ENCODE results near the gene CERS2. TPM values are rescaled to one million over a fixed set of nuclear protein-coding genes. Genes with fewer than 3 reads are reported as not detected.

The CERS2 gene
- total and polyA plus RNA-seq, 4 donors: 212 to 346 (median 278) TPM

GRCh38 chr1:150976879-150977694 lies 2.5 kb upstream of the CERS2 start:
- peak; percentile 79 for DNase-seq (ENCODE audit: low spot score)
- WGBS: 28% methylated on average over 11 of the region's 11 CpGs
- no peaks in the 10 kb centered on the region for H3K36me3 ChIP-seq (ENCODE audit: control insufficient read depth in 4 of 4, insufficient read depth in 3 of 4, low read depth in 1 of 4, low read length in 3 of 4)
- H3K4me3 ChIP-seq (ENCODE audit: low read depth in 1 of 3, low read length in 3 of 3): no peak overlapping the region
- no peaks in the 10 kb centered on the region for H3K9me3 ChIP-seq (ENCODE audit: control insufficient read depth in 4 of 4, low read length in 3 of 4)
- H3K27me3 ChIP-seq (ENCODE audit: control insufficient read depth in 4 of 4, insufficient read depth in 4 of 4, low read length in 3 of 4): no peaks in the 10 kb centered on the region
- peak overlapping the region; percentile 86 to 87 for H3K27ac ChIP-seq (ENCODE audit: low read depth in 1 of 2, low read length in 2 of 2)
- H3K4me1 ChIP-seq (ENCODE audit: control insufficient read depth in 4 of 4, insufficient read depth in 4 of 4, low read length in 3 of 4): peaks cover 16 to 62% (median 50%) of the 10 kb centered on the region in 4 donors
- TF ChIP-seq SP1 (IDR thresholded peaks at IDR 0.05) (peak; percentile 54), NR2F2 (IDR thresholded peaks at IDR 0.05) (no peak), ZBTB33 (IDR thresholded peaks at IDR 0.05) (no peak), YY1 (IDR thresholded peaks at IDR 0.05) (peak; percentile 39), HNF4A (conservative IDR thresholded peaks at IDR 0.05) (peak; percentile 23 to 62), REST (IDR thresholded peaks at IDR 0.05) (peak; percentile 62), MAX (IDR thresholded peaks at IDR 0.05) (no peak), FOXA2 (IDR thresholded peaks at IDR 0.05) (no peak), JUND (IDR thresholded peaks at IDR 0.05) (peak; percentile 78 to 96), FOXA1 (IDR thresholded peaks at IDR 0.05) (no peak), RAD21 (IDR thresholded peaks at IDR 0.05) (peak in 1 of 2 donors; percentile 20), TAF1 (conservative IDR thresholded peaks at IDR 0.05) (no peak), CTCF (IDR thresholded peaks at IDR 0.05; ENCODE audit: low read depth, low read length, missing input control) (no peak), RXRA (IDR thresholded peaks at IDR 0.05) (peak; percentile 14 to 67), EGR1 (IDR thresholded peaks at IDR 0.05; ENCODE audit: low read depth in 2 of 2) (no peak), HNF4G (IDR thresholded peaks at IDR 0.05) (no peak), GABPA (IDR thresholded peaks at IDR 0.05 in 1 of 2, conservative IDR thresholded peaks at IDR 0.05 in 1 of 2) (peak in 1 of 2 donors; percentile 62), ATF3 (IDR thresholded peaks at IDR 0.05) (peak; percentile 17)
- H3K9ac ChIP-seq (ENCODE audit: low read depth in 1 of 2, low read length in 2 of 2): peak overlapping the region; percentile 21 to 64

Measured in liver (tissue), 9 donors.